ENCODE results near the gene BAG5. TPM values are rescaled to one million over a fixed set of nuclear protein-coding genes. Genes with fewer than 3 reads are reported as not detected.

BAG5 gene
- total and polyA plus RNA-seq, 2 of the 8 experiments (the other 6 are each of a cell fraction or from before 2014, with no cell fraction given), result 7.4 to 29.5 TPM

- H3K4me1 ChIP-seq (replicated peaks in 1 of 4; ENCODE audit: control insufficient read depth in 3 of 4, insufficient read depth in 4 of 4, low read length in 3 of 4), result peaks cover 0 to 27% (median 18%) of the 10 kb centered on the region in 4 experiments; a peak in 6 of 7 replicates
- no peak overlapping the region for H2BK12ac ChIP-seq (ENCODE audit: low read depth, low read length)
- H4K20me1 ChIP-seq (replicated peaks in 1 of 2; ENCODE audit: control insufficient read depth in 1 of 2, insufficient read depth in 2 of 2, low read length in 2 of 2), result peaks cover 10 to 21% of the 10 kb centered on the region in 2 experiments
- H3K23ac ChIP-seq (ENCODE audit: insufficient read length), result no peak overlapping the region
- no peak overlapping the region for H2BK20ac ChIP-seq (ENCODE audit: low read length)
- peak overlapping the region in 1 of 2 experiments; percentile 37; a peak in 1 of 4 replicates for H3K4me2 ChIP-seq (ENCODE audit: insufficient read depth in 1 of 2, low read depth in 2 of 2, low read length in 2 of 2)
- H3K27ac ChIP-seq (ENCODE audit: low read depth, low read length), result no peak overlapping the region
- no peak overlapping the region for H2AFZ ChIP-seq (ENCODE audit: low read length)
- no peak overlapping the region for H3K14ac ChIP-seq (ENCODE audit: insufficient read length)
- no peaks in the 10 kb centered on the region for H3K79me1 ChIP-seq (ENCODE audit: low read depth, low read length)
- DNase-seq (ENCODE audit: low read depth in 1 of 2, low spot score in 2 of 2), result peak in 1 of 2 experiments; percentile 93
- H3K56ac ChIP-seq (replicated peaks; ENCODE audit: insufficient read length, low read depth, low read length), result no peak overlapping the region
- 0 out of 2 replicates have a peak overlapping the region, but pooled peaks have one; percentile 52 for H2BK5ac ChIP-seq (ENCODE audit: low read depth, low read length)
- H3K27me3 ChIP-seq (replicated peaks in 1 of 4; ENCODE audit: control insufficient read depth in 3 of 4, extremely low read depth in 1 of 4, insufficient read depth in 3 of 4, low read length in 3 of 4), result peaks cover 0 to 4% (median 4%) of the 10 kb centered on the region in 4 experiments; a peak in 6 of 7 replicates
- peak overlapping the region; percentile 53; the same call in 1 of the 2 replicates for H2BK15ac ChIP-seq (ENCODE audit: low read length)
- no peak overlapping the region for H3K18ac ChIP-seq (ENCODE audit: extremely low read depth, low read length)
- peak; percentile 68 for FAIRE-seq
- H3K36me3 ChIP-seq (ENCODE audit: control insufficient read depth in 2 of 4, insufficient read depth in 4 of 4, low read length in 3 of 4), result peaks cover 8 to 23% (median 17%) of the 10 kb centered on the region in 4 experiments; a peak in 7 of 8 replicates
- peaks cover 0 to 2% of the 10 kb centered on the region in 2 experiments; a peak in 1 of 4 replicates for H3K79me2 ChIP-seq (ENCODE audit: control insufficient read depth in 1 of 2, insufficient read depth in 2 of 2, low read length in 2 of 2)
- 52% methylated on average over 9 of the region's 9 CpGs; no CpG with 5 or more reads in 1 of the 2 experiments for WGBS, 2 experiments (ENCODE audit: extremely low coverage in 1 of 2, insufficient coverage in 1 of 2, insufficient read length in 1 of 2, insufficient replicate concordance in 2 of 2, low coverage in 1 of 2, low lambda C conversion rate in 2 of 2, missing lambda C conversion rate in 1 of 2)
- H2AK5ac ChIP-seq (ENCODE audit: low read depth, low read length), result no peak overlapping the region
- H2BK120ac ChIP-seq (replicated peaks; ENCODE audit: low read depth, low read length), result no peak overlapping the region
- ChIA-PET CTCF (ENCODE audit: partially characterized antibody) (interaction anchor here (0.7 to 31.3 kb wide), 14 partner anchors 9 to 195 kb away, joined by 3 to 921 read pairs (median 4); partner anchors contain the start of genes BAG5 and TRMT61A), POLR2A (ENCODE audit: partially characterized antibody) (interaction anchor here (0.5 to 12.6 kb wide), 9 partner anchors 8 to 270 kb away, joined by 3 to 844 read pairs (median 3); partner anchors contain the start of genes BAG5, COA8 and TRMT61A)
- H3K4me3 ChIP-seq (ENCODE audit: extremely low read depth in 1 of 4, insufficient read depth in 2 of 4, low read depth in 3 of 4, low read length in 4 of 4), result no peak overlapping the region
- peak overlapping the region; percentile 15 for H4K91ac ChIP-seq (replicated peaks; ENCODE audit: insufficient read length, low read length)
- no peaks in the 10 kb centered on the region for H3K9me3 ChIP-seq (ENCODE audit: insufficient read depth in 2 of 2, low read depth in 1 of 2, low read length in 1 of 2)
- H4K5ac ChIP-seq (ENCODE audit: insufficient read length, low read depth, low read length), result no peak overlapping the region
- H3K9ac ChIP-seq (replicated peaks in 1 of 4; ENCODE audit: extremely low read depth in 1 of 4, low read depth in 3 of 4, low read length in 3 of 4), result peak overlapping the region in 2 of 4 experiments; percentile 2 to 12; a peak in 1 of 7 replicates
- H3K23me2 ChIP-seq (ENCODE audit: low read depth, low read length), result peaks cover 14% of the 10 kb centered on the region; the same call in 1 of the 2 replicates
- no peak overlapping the region; the same call in 1 of the 2 replicates for H4K8ac ChIP-seq (ENCODE audit: extremely low read depth, insufficient read depth, low read length)
- no peak overlapping the region for H3K4ac ChIP-seq (replicated peaks; ENCODE audit: insufficient read length, low read depth, low read length)
- TF ChIP-seq RBBP5 (IDR thresholded peaks at IDR 0.05; ENCODE audit: borderline replicate concordance, low read depth, low read length) (no peak), BACH1 (IDR thresholded peaks at IDR 0.05; ENCODE audit: low read length) (no peak), ATF2 (IDR thresholded peaks at IDR 0.05; ENCODE audit: low read length) (0 out of 2 replicates have a peak, but pooled peaks have one; percentile 34), TAF7 (optimal IDR thresholded peaks at IDR 0.05; ENCODE audit: borderline replicate concordance, low read depth, low read length) (peak; percentile 22), SIX5 (IDR thresholded peaks at IDR 0.05; ENCODE audit: low read depth, low read length) (no peak), CREB1 (IDR thresholded peaks at IDR 0.05) (no peak), TAF1 (IDR thresholded peaks at IDR 0.05; ENCODE audit: low read depth, low read length) (0 out of 2 replicates have a peak, but pooled peaks have one; percentile 6), SP4 (IDR thresholded peaks at IDR 0.05; ENCODE audit: low read length) (peak; percentile 59; the same call in 1 of the 2 replicates), SIN3A (conservative IDR thresholded peaks at IDR 0.05 in 1 of 2, IDR thresholded peaks at IDR 0.05 in 1 of 2; ENCODE audit: low read depth in 1 of 2, low read length in 2 of 2) (peak in 1 of 2 experiments; percentile 47; a peak in 1 of 4 replicates), BCL11A (IDR thresholded peaks at IDR 0.05; ENCODE audit: low read depth in 2 of 2, low read length in 2 of 2) (no peak)
Measured at GRCh38 chr14:103518422-103519042, 43.9 kb downstream of the BAG5 start.

All from H1 (cell line).